Stimulated activated naive CD4-positive, alpha-beta T cell treated with Interleukin-2 at 50 U/mL for 16 hours (primary cell): ENCODE data around the gene HK3.

Source experiments
- DNase-seq: peaks from one replicate; lab custom pipeline; 2025; lab: John Stamatoyannopoulos, UW

Gene HK3

GRCh38 chr5:176899296-176899891, at the start of gene HK3:
TSS of gene HK3 (minus strand) at chr5:176899346. CDS start at chr5:176896159, 3,187 bp downstream.
- DNase-seq: no peak

DNA sequence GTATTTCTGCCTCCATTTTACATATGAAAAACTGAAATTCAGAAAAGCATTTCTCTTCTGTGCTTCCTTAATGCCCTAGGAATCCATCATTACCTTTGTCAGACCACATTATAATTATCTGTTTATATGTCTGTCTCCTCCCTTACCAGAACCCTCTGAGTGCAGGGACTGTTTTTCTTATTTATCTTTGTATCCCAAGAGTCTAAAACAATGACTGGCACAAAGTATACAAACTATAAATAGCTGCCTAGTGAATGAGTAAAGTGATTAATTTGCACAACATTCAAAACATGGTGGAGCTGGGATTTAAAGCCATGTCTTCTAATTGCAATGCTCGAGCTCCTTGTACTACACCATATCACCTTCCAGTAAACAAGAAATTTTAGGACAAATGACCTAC, 49.3 kb upstream of the HK3 start:
- DNase-seq: no peak

DNA sequence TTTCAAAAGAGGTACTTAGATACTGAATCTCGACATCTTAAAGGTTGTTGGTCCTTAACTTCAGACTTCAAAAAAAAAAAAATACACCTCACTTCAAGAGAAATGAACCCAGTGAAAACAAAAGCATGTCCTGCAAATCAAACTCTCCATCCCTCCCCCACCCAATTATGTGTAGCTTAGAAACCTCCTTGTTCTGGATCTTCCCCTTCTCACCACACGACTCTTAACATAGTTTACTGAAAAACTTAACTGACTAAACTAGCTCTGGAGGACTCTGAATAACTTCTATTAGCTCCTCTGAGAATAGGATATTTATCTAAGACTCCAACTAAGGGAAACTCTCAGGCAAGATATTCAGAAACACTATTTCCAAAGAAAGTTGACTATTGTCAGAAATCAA, 48.7 kb upstream of the HK3 start:
- DNase-seq: no peak

DNA sequence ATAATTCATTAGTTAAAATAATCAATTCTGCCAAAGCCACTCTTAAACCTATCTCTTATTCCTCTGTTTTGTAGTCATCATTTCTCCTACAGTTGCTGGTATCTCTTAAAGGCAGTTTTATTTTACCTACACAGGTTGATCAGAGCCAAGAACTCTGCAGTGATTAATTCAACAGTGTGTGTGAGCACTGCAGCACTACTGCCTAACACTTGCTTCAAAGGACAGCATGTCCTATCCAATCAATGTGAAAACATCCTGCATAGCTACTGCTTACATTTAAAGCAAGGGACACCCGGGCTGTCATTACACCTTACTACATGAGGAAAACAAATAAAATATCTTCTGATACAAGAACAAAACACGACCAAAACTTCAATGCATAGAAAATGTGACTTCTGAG, 45.1 kb upstream of the HK3 start:
- DNase-seq: no peak

DNA sequence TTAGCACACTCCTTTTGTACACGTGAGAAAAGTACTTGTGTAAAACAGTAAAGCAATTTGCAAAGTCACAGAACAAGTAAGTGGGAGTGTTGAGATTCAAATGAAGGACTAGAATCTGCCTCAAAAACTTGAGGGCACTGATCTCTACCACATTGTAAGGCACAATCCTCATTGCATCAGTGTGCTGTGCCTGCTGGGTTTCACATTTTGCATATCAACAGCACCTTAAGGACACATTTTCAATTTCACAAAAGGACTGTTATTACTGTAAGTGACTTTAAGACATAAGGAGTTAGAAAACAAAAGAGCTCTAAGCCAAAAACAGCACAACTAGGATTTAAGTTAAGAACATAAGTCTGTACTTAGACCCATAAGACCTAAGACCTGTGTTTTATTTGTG, 44.7 kb upstream of the HK3 start:
- DNase-seq: no peak

GRCh38 chr5:176941951-176942350, 42.8 kb upstream of the HK3 start:
- DNase-seq: no peak

GRCh38 chr5:176938472-176938871, 39.3 kb upstream of the HK3 start:
- no peak for DNase-seq

GRCh38 chr5:176935017-176935416, 35.9 kb upstream of the HK3 start:
- DNase-seq: no peak

DNA sequence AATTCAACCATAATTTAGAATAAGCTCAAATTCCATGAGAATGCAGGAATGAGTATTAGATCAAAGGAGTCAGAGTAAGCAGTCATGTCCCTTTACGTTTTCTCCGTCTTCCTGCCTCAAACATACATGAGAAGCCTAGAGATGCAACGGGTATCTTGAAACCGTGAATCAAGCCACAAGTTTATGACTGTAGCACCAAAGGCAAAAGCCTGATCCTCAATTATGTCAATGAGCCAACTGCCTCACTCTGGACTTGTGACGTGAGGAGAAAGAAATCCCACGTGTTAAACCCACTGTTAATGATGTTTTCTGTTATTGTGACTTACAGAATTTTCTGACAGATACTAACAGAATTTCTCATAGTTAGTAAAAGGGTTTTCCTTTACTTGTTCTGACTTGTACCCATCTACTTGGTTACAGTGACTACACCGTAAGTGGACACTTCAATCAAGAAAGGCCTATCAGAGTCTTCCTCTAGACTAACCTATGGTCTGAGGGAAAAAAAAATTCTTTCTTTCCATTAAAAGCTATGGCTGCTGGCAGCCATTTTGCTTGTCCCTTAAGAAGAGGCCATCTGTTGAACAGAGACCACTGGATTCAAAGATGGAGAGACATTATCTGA, 35.3 kb upstream of the HK3 start:
- no peak for DNase-seq

- no peak for DNase-seq
Observed at GRCh38 chr5:176929654-176930053, 30.5 kb upstream of the HK3 start.

GRCh38 chr5:176927562-176927961, 28.4 kb upstream of the HK3 start:
- no peak for DNase-seq

- no peak for DNase-seq
Observed at GRCh38 chr5:176922817-176923216, 23.7 kb upstream of the HK3 start.

DNA sequence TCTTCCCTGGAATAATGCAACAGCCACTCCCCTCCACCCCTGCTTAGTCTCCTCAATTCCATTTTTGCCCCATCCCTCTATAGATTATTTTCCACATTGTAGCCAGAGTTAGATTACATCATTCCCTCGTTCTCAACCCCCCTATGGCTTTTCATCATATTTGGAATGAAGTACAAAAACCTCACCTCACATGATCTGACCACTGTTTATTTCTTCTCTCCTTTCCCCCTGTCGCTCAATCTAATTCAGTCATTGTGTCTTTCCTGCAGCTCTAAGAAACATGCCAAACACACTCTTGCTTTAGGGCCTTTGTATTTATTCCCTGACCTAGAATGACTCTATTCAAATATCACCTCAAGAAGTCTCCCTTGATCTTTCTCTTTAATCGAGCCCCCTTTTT, 22.6 kb upstream of the HK3 start:
- DNase-seq: no peak

GRCh38 chr5:176918613-176919012, 19.5 kb upstream of the HK3 start:
- no peak for DNase-seq

DNA sequence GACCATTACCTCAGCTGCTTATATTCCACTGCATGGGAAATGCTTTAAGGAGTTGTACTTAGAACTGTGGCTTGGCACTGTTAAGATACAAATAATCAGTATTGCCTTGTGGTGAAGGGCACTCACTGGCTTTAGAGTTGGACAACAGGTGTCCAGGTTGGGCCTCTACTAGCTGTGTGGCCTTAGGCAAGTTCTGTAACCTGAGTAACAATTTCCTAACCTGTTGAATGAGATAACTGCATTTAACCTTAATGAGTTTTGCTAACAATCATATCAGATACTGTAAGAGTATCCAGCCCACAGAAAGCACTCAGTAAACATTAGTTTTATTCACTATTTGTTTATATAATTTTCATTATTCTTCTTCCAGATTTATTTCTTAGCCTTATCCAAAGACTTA, 17.2 kb upstream of the HK3 start:
- DNase-seq: no peak

DNA sequence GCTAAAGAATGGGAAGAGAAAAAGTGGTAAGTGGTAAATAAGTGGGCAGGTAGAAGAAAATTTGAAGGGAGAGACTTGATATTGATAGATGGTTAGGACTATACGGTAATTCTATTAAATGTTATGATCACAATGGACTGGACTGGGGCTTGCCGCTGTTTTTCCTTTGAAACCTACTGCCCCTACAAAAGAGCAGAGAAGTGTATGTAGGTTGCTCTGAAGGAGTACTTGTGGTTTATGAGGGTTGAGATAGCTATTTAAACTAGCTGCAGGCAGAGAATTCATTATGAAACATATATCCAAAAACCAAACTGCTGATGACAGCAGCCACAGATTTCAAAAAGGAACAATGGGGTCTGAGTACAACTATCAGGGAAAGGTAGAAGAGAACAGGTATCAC, 16.8 kb upstream of the HK3 start:
- DNase-seq: no peak

DNA sequence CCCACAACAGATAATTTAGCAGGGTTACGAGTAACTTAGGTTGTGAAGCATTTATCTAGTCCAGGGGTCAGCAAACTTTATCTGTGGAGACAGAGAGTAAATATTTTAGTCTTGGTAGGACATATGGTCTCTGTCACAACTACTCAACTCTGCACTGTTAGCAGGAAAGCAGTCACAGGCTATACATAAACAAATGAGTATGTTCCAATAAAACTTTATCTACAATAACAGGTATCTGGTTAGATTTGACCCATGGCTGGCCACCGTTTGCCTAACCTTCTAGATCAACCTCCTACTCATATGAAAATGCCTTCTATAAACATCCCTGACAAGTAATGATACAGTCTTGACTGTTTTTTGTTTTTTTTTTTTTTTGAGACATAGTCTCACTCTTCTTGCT, 13.0 kb upstream of the HK3 start:
- DNase-seq: no peak

DNA sequence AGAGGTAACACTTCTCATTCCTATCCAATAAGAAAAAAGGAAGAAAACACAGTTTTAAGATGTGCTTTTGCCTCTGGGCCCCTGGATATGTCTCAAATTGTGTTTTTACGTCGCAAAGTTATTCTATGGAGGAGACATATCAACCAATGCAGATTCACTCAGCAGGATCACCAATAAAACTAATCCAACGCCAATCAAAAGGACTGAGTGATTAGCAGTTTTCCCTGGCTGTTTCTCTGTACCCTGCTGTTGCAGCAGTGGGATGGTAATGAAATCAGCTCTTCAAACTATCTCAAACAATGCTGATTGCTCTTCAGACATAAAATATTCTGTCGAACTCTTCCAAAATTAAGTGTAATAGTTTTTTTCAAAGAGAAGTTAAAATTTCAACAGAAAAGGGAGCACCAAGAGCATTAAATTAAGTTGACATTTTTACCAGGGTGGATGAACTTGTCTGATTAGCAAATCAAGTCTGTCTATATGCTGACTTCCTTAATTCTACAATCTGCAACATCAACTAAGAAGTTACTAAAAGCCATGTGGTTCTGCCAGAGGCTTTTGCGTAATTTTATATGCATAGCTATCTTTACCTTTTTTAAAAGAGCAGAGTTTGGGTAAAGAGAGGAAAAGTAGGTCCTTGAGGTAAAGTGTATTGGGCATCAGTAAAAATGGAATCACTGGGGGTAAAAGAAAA, 9.7 kb upstream of the HK3 start:
- DNase-seq: no peak

DNA sequence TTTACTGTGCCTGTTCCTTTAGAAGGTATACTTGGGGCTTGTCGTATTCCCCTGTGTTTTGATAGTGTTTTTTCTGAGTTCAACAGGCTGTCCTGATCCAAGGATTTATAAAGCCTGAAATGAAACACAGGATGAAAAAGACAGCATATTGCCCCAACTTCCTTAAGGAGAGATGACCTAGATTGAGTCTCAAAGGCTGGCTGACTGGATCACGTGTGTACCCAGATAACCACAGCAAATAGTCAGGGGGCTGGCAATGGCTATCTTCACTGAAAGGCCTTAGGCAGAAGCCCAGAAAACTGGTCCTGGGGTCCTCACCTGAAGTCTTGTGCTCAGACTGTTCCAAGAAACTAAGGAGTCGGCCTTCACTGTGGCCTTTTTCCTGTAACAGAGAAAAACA, 7.7 kb upstream of the HK3 start:
- no peak for DNase-seq

DNA sequence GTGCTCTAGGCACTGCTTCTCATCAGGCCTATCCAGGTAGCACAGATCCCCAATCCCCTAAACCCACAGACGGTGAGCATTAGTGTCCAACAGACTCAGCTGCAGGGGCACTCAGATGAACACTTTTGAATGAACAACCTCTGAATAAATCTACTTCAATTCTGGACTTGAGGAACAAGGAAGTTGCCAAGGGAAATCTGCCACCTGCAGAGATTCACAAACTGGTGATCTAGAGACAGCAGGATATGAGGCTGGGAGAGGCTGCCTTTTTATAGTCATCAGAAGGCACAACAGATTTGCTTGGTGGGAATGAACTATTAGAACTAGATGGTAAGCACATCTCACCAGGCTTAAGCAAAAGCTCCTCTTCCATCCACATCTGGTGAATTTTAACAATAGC, 7.0 kb upstream of the HK3 start:
- DNase-seq: no peak

DNA sequence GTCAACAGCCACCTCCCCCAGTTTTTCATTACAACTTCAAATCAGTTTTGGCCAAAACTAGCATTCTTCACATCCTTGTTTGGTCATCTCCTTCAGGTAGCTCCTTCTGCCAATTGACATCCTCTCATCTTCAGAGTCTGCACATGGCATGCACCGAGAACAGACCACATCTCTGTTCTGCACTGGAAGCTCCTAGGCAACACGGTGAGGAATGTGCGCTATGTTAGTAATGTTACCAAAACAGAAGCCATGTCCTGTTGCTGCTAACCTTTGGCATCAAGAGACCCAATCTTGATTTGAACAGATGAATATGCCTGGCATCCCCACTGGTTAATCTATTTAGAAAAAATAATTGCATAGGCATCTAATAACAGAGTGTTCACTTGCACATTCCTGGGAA, 5.1 kb upstream of the HK3 start:
- DNase-seq: no peak

DNA sequence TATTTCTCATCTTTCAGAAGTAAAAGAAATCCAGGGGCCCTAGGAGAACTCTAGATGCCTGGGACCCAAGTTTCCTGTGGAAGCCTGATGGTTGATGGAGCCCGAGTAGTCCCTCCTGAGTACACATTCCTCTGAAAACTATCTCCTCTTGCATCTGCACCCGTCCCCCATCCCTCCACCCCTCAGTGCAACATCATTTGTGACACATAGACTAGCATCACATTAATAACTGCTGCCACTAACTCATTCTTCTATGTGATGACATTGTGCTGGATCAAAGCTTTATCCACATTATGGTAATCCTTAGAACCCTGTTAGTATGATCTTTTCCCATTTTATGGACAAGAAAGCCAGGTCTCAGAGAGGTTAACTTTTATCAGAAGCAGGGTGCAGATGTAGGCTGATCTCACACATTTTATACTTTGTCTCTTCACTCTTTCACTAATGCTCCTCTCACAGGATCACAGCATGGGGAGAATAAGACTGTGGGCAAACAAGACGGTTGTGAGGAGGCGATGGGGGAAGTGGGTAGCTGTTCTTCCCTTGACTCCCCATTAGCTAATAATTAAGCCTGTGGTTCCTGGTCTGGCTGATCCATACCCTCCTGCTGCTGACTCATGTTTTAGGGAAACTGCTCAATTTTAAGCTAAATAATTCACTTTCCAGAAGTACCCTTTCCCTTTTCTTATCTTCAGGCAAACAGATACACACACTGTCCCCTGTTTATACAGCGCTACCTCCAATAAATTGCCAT, 3.9 kb upstream of the HK3 start:
- DNase-seq: no peak
